Measurements from ENCODE around the gene SLC12A4. TPM values are rescaled to one million over a fixed set of nuclear protein-coding genes. Genes with fewer than 3 reads are reported as not detected.

The SLC12A4 gene
- total RNA-seq, 1 experiment from 2014 or later, result 35.8 TPM

DNA sequence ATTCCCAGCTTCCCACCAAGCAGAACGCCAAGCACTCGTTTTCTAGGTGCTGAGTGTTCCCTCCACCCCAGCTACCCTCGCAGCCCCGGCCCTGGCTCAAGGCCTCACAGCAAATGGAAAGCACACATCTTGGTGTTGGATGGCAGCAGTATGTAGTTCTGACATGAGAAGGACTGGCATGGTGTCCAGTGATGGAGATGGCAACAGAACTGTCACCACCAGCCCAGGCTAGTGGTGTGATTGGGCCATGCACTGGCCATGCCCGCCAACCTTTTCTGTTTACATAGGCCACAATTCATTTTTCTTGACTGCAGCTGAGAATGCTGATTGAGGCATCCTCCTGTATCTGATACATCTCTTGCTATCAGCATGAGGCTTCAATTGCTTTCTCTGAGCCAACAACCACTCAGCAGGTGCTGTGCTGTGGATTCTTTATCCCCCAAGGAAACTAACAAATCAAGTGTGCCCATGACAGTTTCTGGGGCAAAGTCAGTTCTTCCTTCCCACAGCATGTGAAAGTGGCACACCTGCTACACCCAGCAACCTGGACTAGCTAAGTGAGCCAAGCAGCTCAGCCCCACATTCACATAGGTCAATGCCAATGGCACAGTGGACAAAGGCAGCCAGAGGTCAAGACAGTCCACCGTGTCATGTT lies 3.8 kb downstream of the SLC12A4 start:
- no peak for DNase-seq (ENCODE audit: extremely low read depth, low read depth)

DNA sequence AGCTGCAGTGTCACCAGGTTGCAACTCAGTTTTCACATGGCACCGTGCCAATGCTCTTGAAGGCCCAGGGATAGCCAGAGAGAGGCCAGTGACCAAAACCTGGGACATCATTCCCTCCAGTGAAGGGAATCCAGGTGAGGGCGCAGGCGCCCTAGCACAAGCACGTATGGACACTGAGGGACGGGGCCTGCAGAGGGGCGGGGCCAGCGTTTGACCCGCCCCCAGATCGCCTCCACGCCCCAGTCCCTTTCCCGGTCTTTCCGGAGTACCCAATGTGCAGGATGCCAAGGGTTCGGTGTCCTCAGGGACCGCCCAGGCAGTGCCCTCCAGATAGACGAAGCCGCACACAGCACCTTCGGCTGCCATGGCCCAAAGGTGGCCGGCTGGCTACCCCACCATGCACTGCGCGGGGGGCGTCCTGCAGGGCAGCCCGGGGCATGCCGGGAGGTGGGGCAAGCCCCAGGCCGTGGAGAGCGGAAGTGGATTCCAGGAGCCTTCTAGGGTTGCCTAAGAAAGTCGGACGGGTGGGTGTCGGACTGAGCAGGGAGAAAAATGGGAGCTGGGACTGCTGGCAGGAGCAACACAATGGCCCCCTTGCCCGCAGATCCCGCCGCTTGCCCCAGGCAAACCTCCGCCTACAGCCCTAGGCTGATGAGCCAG lies 4.6 kb downstream of the SLC12A4 start:
- DNase-seq (ENCODE audit: extremely low read depth, low read depth), result no peak

- no peak for DNase-seq (ENCODE audit: extremely low read depth, low read depth)
Observed at GRCh38 chr16:67963292-67963661, 5.2 kb downstream of the SLC12A4 start.

- DNase-seq (ENCODE audit: extremely low read depth, low read depth), result no peak
Observed at GRCh38 chr16:67962135-67962534, 6.3 kb downstream of the SLC12A4 start.

DNA sequence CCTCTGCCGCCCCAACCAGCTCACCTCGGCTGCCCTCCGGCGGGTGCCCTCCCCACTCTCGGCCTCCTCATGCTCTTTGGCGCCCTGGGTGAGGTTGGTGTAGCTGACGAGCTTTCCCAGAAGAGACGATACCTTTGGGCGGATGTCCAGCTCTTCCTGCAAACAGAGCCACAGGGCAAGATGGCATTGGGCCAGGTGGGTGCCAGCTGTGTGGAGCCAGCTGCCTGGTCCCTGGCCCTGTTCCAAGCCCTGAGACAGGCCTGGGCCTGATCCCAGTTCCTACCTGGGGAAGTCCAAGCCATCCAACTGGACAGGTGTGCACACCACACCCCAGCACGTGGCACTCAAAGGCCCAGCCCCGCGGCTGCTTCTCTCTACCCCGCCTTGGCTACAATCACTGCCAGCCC lies 6.9 kb downstream of the SLC12A4 start:
- no peak for DNase-seq (ENCODE audit: extremely low read depth, low read depth)

DNA sequence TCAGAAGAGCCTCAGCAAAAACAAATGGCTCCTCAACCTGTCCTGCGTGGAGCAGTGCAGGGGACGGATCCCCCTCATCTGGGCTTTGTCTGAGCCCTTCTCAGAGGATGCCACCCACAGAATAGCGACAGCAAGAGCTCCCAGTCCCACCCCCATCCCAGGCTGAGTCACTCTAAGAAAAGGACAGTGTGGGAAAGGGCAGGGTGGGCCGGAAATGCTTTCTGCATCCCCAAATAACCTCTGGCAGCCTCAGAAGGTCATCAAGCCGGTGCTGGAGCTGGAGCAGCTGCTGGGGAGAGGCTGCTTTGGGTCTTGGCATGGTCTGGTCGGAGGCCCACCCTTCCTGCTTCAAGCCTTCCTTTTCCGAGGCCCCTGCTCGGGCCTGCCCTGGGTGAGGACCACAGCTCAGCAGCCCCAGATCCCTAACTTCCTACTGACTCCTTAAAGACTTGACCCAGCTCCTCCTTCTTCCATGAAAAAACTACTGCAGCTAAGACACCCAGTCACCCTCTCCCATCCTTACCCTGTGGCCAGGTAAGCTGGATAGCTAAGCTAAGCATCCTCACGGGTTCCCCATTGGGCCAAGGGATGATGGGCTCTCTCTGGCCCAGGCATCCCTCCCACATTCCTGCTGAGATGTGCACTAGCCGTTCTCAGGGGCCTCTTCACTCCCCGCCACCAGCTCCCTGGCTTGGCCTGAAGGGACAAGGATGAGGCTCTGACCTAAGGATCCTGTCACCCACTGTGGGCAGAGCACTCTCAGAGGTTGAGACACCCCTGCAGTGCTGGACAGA lies 8.7 kb downstream of the SLC12A4 start:
- no peak for DNase-seq (ENCODE audit: extremely low read depth, low read depth)

GRCh38 chr16:67957622-67958021 lies 10.8 kb downstream of the SLC12A4 start:
- DNase-seq (ENCODE audit: extremely low read depth, low read depth), result no peak

- DNase-seq (ENCODE audit: extremely low read depth, low read depth), result no peak
Observed at GRCh38 chr16:67954421-67955196, 13.8 kb downstream of the SLC12A4 start.

DNA sequence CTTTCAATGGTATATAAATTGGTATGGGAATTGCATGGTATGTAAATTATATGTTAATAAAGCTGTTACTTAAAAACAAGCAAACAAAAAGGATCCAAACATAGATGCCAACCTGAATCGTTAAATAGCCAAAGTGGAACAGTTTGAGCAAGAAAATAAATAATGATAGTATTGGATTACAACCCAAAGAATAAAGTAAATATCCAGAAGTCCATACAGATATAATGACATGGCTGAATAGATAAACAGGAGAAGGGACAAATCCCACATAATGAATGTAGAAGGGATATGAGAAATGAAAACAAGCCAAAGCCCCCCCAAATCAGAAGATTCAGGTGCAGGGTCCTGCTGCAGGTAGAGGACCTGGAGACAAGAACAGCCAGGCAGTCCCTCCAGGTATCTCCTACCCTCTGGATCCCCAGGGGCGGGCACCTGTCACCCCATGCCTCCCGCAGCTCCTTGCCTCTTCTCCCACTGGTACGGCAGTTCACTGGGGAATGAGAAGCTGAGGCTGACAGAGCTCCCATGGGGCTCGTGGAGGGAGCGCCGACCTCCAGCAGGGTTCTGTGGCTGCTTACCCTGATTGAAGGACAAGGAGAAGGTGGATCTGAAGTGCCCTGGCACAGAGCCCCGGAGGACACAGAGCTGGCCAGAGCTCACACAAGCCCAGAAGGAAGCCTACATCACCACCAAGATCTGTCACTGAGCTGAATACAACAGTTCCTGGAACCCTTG lies 14.6 kb downstream of the SLC12A4 start:
- DNase-seq (ENCODE audit: extremely low read depth, low read depth), result no peak

DNA sequence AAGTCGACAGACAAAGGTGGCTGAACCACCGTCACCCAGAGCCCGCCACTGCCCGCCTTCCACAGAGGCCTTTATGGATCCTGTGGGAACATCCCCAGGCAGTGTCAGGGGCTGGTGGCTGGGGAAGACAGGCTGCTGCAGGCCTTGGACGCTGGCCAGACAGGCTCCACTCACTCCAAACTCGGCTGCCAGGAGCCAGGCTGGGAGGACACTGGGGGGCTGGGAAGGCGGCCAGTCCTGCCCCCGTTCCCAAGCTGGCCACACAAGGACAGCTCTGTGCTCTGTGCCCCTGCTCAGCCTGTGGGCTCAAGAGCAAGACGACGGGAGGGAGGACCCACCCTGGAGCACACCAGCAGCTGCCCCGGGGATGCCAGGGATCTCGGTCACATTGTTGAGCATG lies 17.0 kb downstream of the SLC12A4 start:
- no peak for DNase-seq (ENCODE audit: extremely low read depth, low read depth)

DNA sequence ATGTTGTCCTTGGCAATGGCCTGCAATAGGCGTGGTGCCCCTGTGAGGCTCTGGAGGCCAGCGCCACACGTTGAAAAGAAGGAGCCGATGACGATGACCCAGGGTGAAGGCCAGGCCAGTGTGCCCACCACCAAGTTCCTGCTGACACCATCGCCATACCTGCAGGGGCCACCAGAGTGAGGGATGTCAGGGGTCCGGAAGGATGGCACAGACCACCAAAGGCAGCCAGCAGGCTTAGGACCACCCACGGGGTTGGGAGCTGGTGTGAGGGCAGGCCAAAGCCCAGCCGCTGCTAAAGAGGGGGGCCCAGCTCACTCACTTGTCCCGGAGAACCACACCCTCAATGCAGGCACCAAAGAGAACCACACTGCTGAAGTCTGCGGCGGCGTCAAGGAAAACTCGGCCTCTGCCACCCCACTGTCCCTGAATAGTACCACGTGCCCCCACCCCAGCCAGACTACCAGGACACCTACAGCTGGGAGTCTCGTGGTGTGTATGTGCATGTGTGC lies 18.0 kb downstream of the SLC12A4 start:
- no peak for DNase-seq (ENCODE audit: extremely low read depth, low read depth)

GRCh38 chr16:67949645-67950044 lies 18.8 kb downstream of the SLC12A4 start:
- no peak for DNase-seq (ENCODE audit: extremely low read depth, low read depth)

- no peak for DNase-seq (ENCODE audit: extremely low read depth, low read depth)
Observed at GRCh38 chr16:67948015-67948414, 20.4 kb downstream of the SLC12A4 start.

- no peak for DNase-seq (ENCODE audit: extremely low read depth, low read depth)
Observed at GRCh38 chr16:67946966-67947558, 21.4 kb downstream of the SLC12A4 start.

- no peak for DNase-seq (ENCODE audit: extremely low read depth, low read depth)
Observed at GRCh38 chr16:67946128-67946569, 22.3 kb downstream of the SLC12A4 start.

GRCh38 chr16:67945392-67945933 lies 23.0 kb downstream of the SLC12A4 start:
- DNase-seq (ENCODE audit: extremely low read depth, low read depth), result no peak

GRCh38 chr16:67944690-67945391 lies 23.6 kb downstream of the SLC12A4 start:
- no peak for DNase-seq (ENCODE audit: extremely low read depth, low read depth)

- no peak for DNase-seq (ENCODE audit: extremely low read depth, low read depth)
Observed at GRCh38 chr16:67943619-67944504, 24.6 kb downstream of the SLC12A4 start, which contains the start of gene LCAT. Gene LCAT (minus strand): TSS chr16:67944120. CDS start chr16:67944101, 19 bp downstream.
